Activated T-helper 17 cell treated with anti-CD3 and anti-CD28 coated beads, Interleukin-2, amount 50 U/mL, for 72 hours (primary cell): ENCODE data around the gene EPB41L3. TPM values are rescaled to one million over a fixed set of nuclear protein-coding genes. Genes with fewer than 3 reads are reported as not detected.
"Not testable (repeated sequence)": the region's sequence is repeated elsewhere in the genome, so short reads cannot be mapped to it uniquely, and the experiment has no call there.

Experiments
- ATAC-seq: fragments of 150-1000 bp; cut with Tn5 transposase; replicated peaks from 2 replicates; pipeline ENCODE4 v1.10.0; 2021; ENCODE audit warnings: mild to moderate bottlenecking, moderate library complexity
- H3K27ac Mint-ChIP-seq: one replicate; pipeline ENCODE4 v1.8.0; 2022; ENCODE audit warnings: mixed read lengths
- H3K27me3 Mint-ChIP-seq: one replicate; pipeline ENCODE4 v1.8.0; 2022; ENCODE audit warnings: mixed read lengths
- H3K36me3 Mint-ChIP-seq: one replicate; pipeline ENCODE4 v1.8.0; 2022; ENCODE audit warnings: low read depth, mild to moderate bottlenecking, mixed read lengths
- H3K4me1 Mint-ChIP-seq: one replicate; pipeline ENCODE4 v1.8.0; 2022; ENCODE audit warnings: mixed read lengths
- H3K4me3 Mint-ChIP-seq: one replicate; pipeline ENCODE4 v1.8.0; 2022; ENCODE audit warnings: mild to moderate bottlenecking, mixed read lengths
- H3K9me3 Mint-ChIP-seq: one replicate; pipeline ENCODE4 v1.8.0; 2022; ENCODE audit warnings: mixed read lengths
- total RNA-seq, 2 donors: library from RNA; stranded (reverse); gene quantifications; one replicate each; pipeline ENCODE4 v1.2.3, GENCODE V29; 2022

Gene EPB41L3
- total RNA-seq, 2 donors from 2014 or later, result 0.09 to 0.13 TPM

- no peak for ATAC-seq
- H3K27ac Mint-ChIP-seq, result no peak overlapping the region
- no peaks in the 10 kb centered on the region for H3K9me3 Mint-ChIP-seq
- peaks cover 7% of the 10 kb centered on the region for H3K27me3 Mint-ChIP-seq
- no peaks in the 10 kb centered on the region for H3K4me1 Mint-ChIP-seq
- H3K4me3 Mint-ChIP-seq, result no peak overlapping the region
- H3K36me3 Mint-ChIP-seq, result no peaks in the 10 kb centered on the region
Observed at GRCh38 chr18:5496305-5496704, 47.5 kb downstream of the EPB41L3 start.

GRCh38 chr18:5490753-5491480 lies 52.9 kb downstream of the EPB41L3 start:
- H3K4me3 Mint-ChIP-seq, result no peak overlapping the region
- H3K36me3 Mint-ChIP-seq, result no peaks in the 10 kb centered on the region
- no peak for ATAC-seq
- H3K4me1 Mint-ChIP-seq, result no peaks in the 10 kb centered on the region
- H3K27me3 Mint-ChIP-seq, result peaks cover 11% of the 10 kb centered on the region
- H3K9me3 Mint-ChIP-seq, result peaks cover 7% of the 10 kb centered on the region
- no peak overlapping the region for H3K27ac Mint-ChIP-seq

GRCh38 chr18:5488844-5489243 lies 55.0 kb downstream of the EPB41L3 start:
- H3K36me3 Mint-ChIP-seq, result no peaks in the 10 kb centered on the region
- H3K9me3 Mint-ChIP-seq, result peaks cover 7% of the 10 kb centered on the region
- ATAC-seq, result no peak
- no peak overlapping the region for H3K4me3 Mint-ChIP-seq
- H3K27me3 Mint-ChIP-seq, result peaks cover 8% of the 10 kb centered on the region
- no peak overlapping the region for H3K27ac Mint-ChIP-seq
- no peaks in the 10 kb centered on the region for H3K4me1 Mint-ChIP-seq

GRCh38 chr18:5488044-5488443 lies 55.8 kb downstream of the EPB41L3 start:
- H3K4me1 Mint-ChIP-seq, ATAC-seq, H3K4me3 Mint-ChIP-seq, H3K9me3 Mint-ChIP-seq, H3K36me3 Mint-ChIP-seq, H3K27ac Mint-ChIP-seq: not testable (repeated sequence)
- peaks cover 12% of the 10 kb centered on the region for H3K27me3 Mint-ChIP-seq

- no peaks in the 10 kb centered on the region for H3K36me3 Mint-ChIP-seq
- H3K27ac Mint-ChIP-seq, result no peak overlapping the region
- ATAC-seq, result no peak
- peaks cover 14% of the 10 kb centered on the region for H3K27me3 Mint-ChIP-seq
- peaks cover 13% of the 10 kb centered on the region for H3K9me3 Mint-ChIP-seq
- H3K4me1 Mint-ChIP-seq, result no peaks in the 10 kb centered on the region
- no peak overlapping the region for H3K4me3 Mint-ChIP-seq
Observed at GRCh38 chr18:5484526-5484925, 59.3 kb downstream of the EPB41L3 start.

GRCh38 chr18:5481621-5482020 lies 62.2 kb downstream of the EPB41L3 start:
- Mint-ChIP-seq H3K4me1 (no peaks in the 10 kb centered on the region), H3K27ac (no peak overlapping the region), H3K9me3 (peaks cover 6% of the 10 kb centered on the region), H3K27me3 (peaks cover 18% of the 10 kb centered on the region), H3K36me3 (no peaks in the 10 kb centered on the region), H3K4me3 (no peak overlapping the region)
- no peak for ATAC-seq

- no peaks in the 10 kb centered on the region for H3K36me3 Mint-ChIP-seq
- H3K27ac Mint-ChIP-seq, result no peak overlapping the region
- H3K4me1 Mint-ChIP-seq, result no peaks in the 10 kb centered on the region
- peaks cover 22% of the 10 kb centered on the region for H3K27me3 Mint-ChIP-seq
- H3K9me3 Mint-ChIP-seq, result peaks cover 6% of the 10 kb centered on the region
- no peak for ATAC-seq
- no peak overlapping the region for H3K4me3 Mint-ChIP-seq
Observed at GRCh38 chr18:5478261-5478660, 65.5 kb downstream of the EPB41L3 start.

- Mint-ChIP-seq H3K27me3 (peaks cover 19% of the 10 kb centered on the region), H3K4me1 (no peaks in the 10 kb centered on the region), H3K4me3 (no peak overlapping the region), H3K27ac (no peak overlapping the region), H3K36me3 (no peaks in the 10 kb centered on the region), H3K9me3 (peaks cover 3% of the 10 kb centered on the region)
- no peak for ATAC-seq
Observed at GRCh38 chr18:5476961-5477800, 66.6 kb downstream of the EPB41L3 start.

GRCh38 chr18:5475267-5475666 lies 68.5 kb downstream of the EPB41L3 start:
- no peaks in the 10 kb centered on the region for H3K9me3 Mint-ChIP-seq
- ATAC-seq, result no peak
- peaks cover 19% of the 10 kb centered on the region for H3K27me3 Mint-ChIP-seq
- no peaks in the 10 kb centered on the region for H3K36me3 Mint-ChIP-seq
- H3K27ac Mint-ChIP-seq, result no peak overlapping the region
- H3K4me1 Mint-ChIP-seq, result no peaks in the 10 kb centered on the region
- no peak overlapping the region for H3K4me3 Mint-ChIP-seq

- H3K4me1 Mint-ChIP-seq, result no peaks in the 10 kb centered on the region
- no peaks in the 10 kb centered on the region for H3K9me3 Mint-ChIP-seq
- peaks cover 10% of the 10 kb centered on the region for H3K27me3 Mint-ChIP-seq
- no peaks in the 10 kb centered on the region for H3K36me3 Mint-ChIP-seq
- H3K27ac Mint-ChIP-seq, result no peak overlapping the region
- H3K4me3 Mint-ChIP-seq, result no peak overlapping the region
- no peak for ATAC-seq
Observed at GRCh38 chr18:5469340-5469739, 74.5 kb downstream of the EPB41L3 start.

GRCh38 chr18:5468394-5468793 lies 75.4 kb downstream of the EPB41L3 start:
- ATAC-seq, result no peak
- Mint-ChIP-seq H3K4me3 (no peak overlapping the region), H3K4me1 (no peaks in the 10 kb centered on the region), H3K27ac (no peak overlapping the region), H3K36me3 (no peaks in the 10 kb centered on the region), H3K27me3 (peaks cover 14% of the 10 kb centered on the region), H3K9me3 (no peaks in the 10 kb centered on the region)

- H3K4me1 Mint-ChIP-seq, result no peaks in the 10 kb centered on the region
- H3K27ac Mint-ChIP-seq, result no peak overlapping the region
- H3K27me3 Mint-ChIP-seq, result peaks cover 15% of the 10 kb centered on the region
- ATAC-seq, result no peak
- no peaks in the 10 kb centered on the region for H3K9me3 Mint-ChIP-seq
- H3K36me3 Mint-ChIP-seq, result no peaks in the 10 kb centered on the region
- H3K4me3 Mint-ChIP-seq, result no peak overlapping the region
Observed at GRCh38 chr18:5467671-5468070, 76.1 kb downstream of the EPB41L3 start.

GRCh38 chr18:5466256-5466655 lies 77.5 kb downstream of the EPB41L3 start:
- ATAC-seq, result no peak
- H3K4me3 Mint-ChIP-seq, result no peak overlapping the region
- H3K4me1 Mint-ChIP-seq, result no peaks in the 10 kb centered on the region
- H3K27me3 Mint-ChIP-seq, result peaks cover 13% of the 10 kb centered on the region
- no peaks in the 10 kb centered on the region for H3K9me3 Mint-ChIP-seq
- H3K27ac Mint-ChIP-seq, result no peak overlapping the region
- no peaks in the 10 kb centered on the region for H3K36me3 Mint-ChIP-seq

GRCh38 chr18:5464251-5464650 lies 79.5 kb downstream of the EPB41L3 start:
- Mint-ChIP-seq H3K9me3 (no peaks in the 10 kb centered on the region), H3K27ac (no peak overlapping the region), H3K36me3 (no peaks in the 10 kb centered on the region), H3K27me3 (peaks cover 12% of the 10 kb centered on the region), H3K4me1 (no peaks in the 10 kb centered on the region), H3K4me3 (no peak overlapping the region)
- no peak for ATAC-seq

- no peak overlapping the region for H3K4me3 Mint-ChIP-seq
- H3K4me1 Mint-ChIP-seq, result no peaks in the 10 kb centered on the region
- no peaks in the 10 kb centered on the region for H3K36me3 Mint-ChIP-seq
- peaks cover 12% of the 10 kb centered on the region for H3K27me3 Mint-ChIP-seq
- H3K27ac Mint-ChIP-seq, result no peak overlapping the region
- no peaks in the 10 kb centered on the region for H3K9me3 Mint-ChIP-seq
- ATAC-seq, result no peak
Observed at GRCh38 chr18:5463831-5464230, 80.0 kb downstream of the EPB41L3 start.
